K562 (cell line): ENCODE data around the gene NRP2. TPM values are rescaled to one million over a fixed set of nuclear protein-coding genes. Genes with fewer than 3 reads are reported as not detected.

Experiments
- ATAC-seq: fragments of 200-7000 bp; cut with Tn5 transposase; 3 replicates; pipeline ENCODE4 v1.9.1; 2020; ENCODE audit warnings: moderate library complexity
- BruUV-seq: library from RNA; stranded (reverse); fragments of 400-500 nt; replicated peaks from 2 replicates; lab custom pipeline; 2021; lab: Mats Ljungman, UMichigan
- CTCF ChIA-PET: fragments of 300-600 bp; formaldehyde crosslinking; extraction: SDS; loops from one replicate; lab custom pipeline; 2021; ENCODE audit warnings: low intra/inter-chr PET ratio; lab: Yijun Ruan, JAX
- POLR2A ChIA-PET: fragments of 300-600, 350-650 bp; sonication (Branson Sonifier 250); formaldehyde crosslinking; extraction: SDS; loops from one replicate; lab custom pipeline; 2021; ENCODE audit warnings: antibody characterized with exemption, inconsistent platforms; lab: Yijun Ruan, JAX
- DNase-seq, 4 experiments: peaks; one replicate each; pipeline versions ENCODE4 v3.0.0 to v3.0.0-alpha.2; 2011 to 2018; ENCODE audit warnings: low spot score in 3 of 4, mixed read lengths in 3 of 4; ENCODE audit errors: extremely low read depth in 1 of 4
- FAIRE-seq: peaks from 2 replicates; lab custom pipeline; 2011; peaks lifted over from hg19 to GRCh38; lab: Jason Lieb, UNC
- H2AFZ ChIP-seq: 2 replicates; pipeline ENCODE4 v1.6.0; 2011; ENCODE audit warnings: low read depth, low read length, control low read depth, inconsistent platforms
- H3K27ac ChIP-seq: fragments of 200-600 bp; 3 replicates; pipeline ENCODE4 v1.8.0; 2011; ENCODE audit warnings: low read depth, mild to moderate bottlenecking, control low read depth, inconsistent platforms, low read length, moderate library complexity, mixed read lengths; ENCODE audit errors: extremely low read depth
- H3K27me3 ChIP-seq, 2 experiments: fragments of 300-600 bp in 1 of 2; 2 replicates in 1 of 2; 3 replicates in 1 of 2; pipeline versions ENCODE4 v1.6.0 to v1.8.0; 2011; ENCODE audit warnings: inconsistent platforms in 2 of 2, low read length in 2 of 2, mild to moderate bottlenecking in 1 of 2, mixed read lengths in 1 of 2, moderate library complexity in 1 of 2; ENCODE audit not compliant: control insufficient read depth in 2 of 2, insufficient read depth in 2 of 2
- H3K36me3 ChIP-seq: fragments of 300-600 bp; 3 replicates; pipeline ENCODE4 v1.8.0; 2011; ENCODE audit warnings: mild to moderate bottlenecking, low read length, inconsistent platforms; ENCODE audit not compliant: control insufficient read depth, insufficient read depth
- H3K4me1 ChIP-seq, 2 experiments: fragments of 200-600 bp in 1 of 2; replicated peaks in 1 of 2; 2 replicates in 1 of 2; 3 replicates in 1 of 2; pipeline versions ENCODE4 v1.5.1 to v1.8.0; 2011; ENCODE audit warnings: inconsistent platforms in 2 of 2, low read length in 2 of 2, mild to moderate bottlenecking in 1 of 2, mixed read lengths in 1 of 2, moderate library complexity in 1 of 2; ENCODE audit not compliant: control insufficient read depth in 2 of 2, insufficient read depth in 2 of 2
- H3K4me2 ChIP-seq: 2 replicates; pipeline ENCODE4 v1.6.1; 2011; ENCODE audit warnings: low read length, control low read depth, inconsistent platforms, mixed read lengths; ENCODE audit not compliant: insufficient read depth
- H3K4me3 ChIP-seq: fragments of 200-600 bp; sonication (generic), shearing (Covaris generic); 2 replicates; pipeline ENCODE4 v1.5.1; 2016; ENCODE audit warnings: control low read depth, inconsistent platforms
- H3K79me2 ChIP-seq: fragments of 200-600 bp; 3 replicates; pipeline ENCODE4 v1.8.0; 2011; ENCODE audit warnings: low read length, inconsistent platforms; ENCODE audit not compliant: control insufficient read depth, insufficient read depth
- H3K9ac ChIP-seq, 2 experiments: 2 replicates each; pipeline versions ENCODE4 v1.6.0 to v1.6.1; 2011; ENCODE audit warnings: low read depth in 2 of 2, low read length in 2 of 2, control low read depth in 1 of 2, inconsistent platforms in 1 of 2, mild to moderate bottlenecking in 1 of 2, mixed read lengths in 1 of 2; ENCODE audit not compliant: insufficient read depth in 1 of 2
- H3K9me1 ChIP-seq: one replicate; pipeline ENCODE4 v1.6.0; 2011; ENCODE audit warnings: inconsistent platforms, mild to moderate bottlenecking, low read length, moderate library complexity; ENCODE audit not compliant: control insufficient read depth, insufficient read depth
- H3K9me3 ChIP-seq: replicated peaks from 2 replicates; pipeline ENCODE4 v1.5.1; 2011; ENCODE audit warnings: low read depth, low read length, inconsistent platforms; ENCODE audit not compliant: control insufficient read depth, insufficient read depth
- H4K20me1 ChIP-seq: replicated peaks from 2 replicates; pipeline ENCODE4 v1.6.1; 2011; ENCODE audit warnings: low read length, inconsistent platforms, mixed read lengths; ENCODE audit not compliant: control insufficient read depth, insufficient read depth
- ARHGAP35 ChIP-seq: fragments of 450-650 bp; IDR thresholded peaks from 2 replicates; pipeline ENCODE4 v1.6.1; 2018; ENCODE audit not compliant: partially characterized antibody
- CREBBP ChIP-seq: IDR thresholded peaks from one replicate; pipeline ENCODE4 v1.6.1; 2012; ENCODE audit warnings: low read depth, mild to moderate bottlenecking, control low read depth, inconsistent platforms, low read length
- HDGF ChIP-seq: fragments of 450-650 bp; IDR thresholded peaks from 2 replicates; pipeline ENCODE4 v1.6.1; 2016
- HLTF ChIP-seq: fragments of 450-650 bp; IDR thresholded peaks from 2 replicates; pipeline ENCODE4 v1.6.1; 2016
- HMG20A ChIP-seq: fragments of 450-650 bp; formaldehyde crosslinking; conservative IDR thresholded peaks from 2 replicates; pipeline ENCODE4 v1.4.0; 2020; ENCODE audit warnings: mild to moderate bottlenecking, mixed read lengths
- MTF1 ChIP-seq: fragments of 250-450 bp; sonication (Bioruptor Pico); IDR thresholded peaks from 2 replicates; pipeline ENCODE4 v1.9.0; 2021; ENCODE audit warnings: moderate library complexity, mild to moderate bottlenecking, inconsistent platforms, borderline replicate concordance
- POU5F1 ChIP-seq: fragments of 150-350 bp; IDR thresholded peaks from 2 replicates; pipeline ENCODE4 v1.6.1; 2014; ENCODE audit warnings: borderline replicate concordance, low read length, low read depth, mild to moderate bottlenecking; ENCODE audit not compliant: partially characterized antibody
- RBM22 ChIP-seq: fragments of 200-400 bp; formaldehyde crosslinking; IDR thresholded peaks from 2 replicates; pipeline ENCODE4 v1.6.1; 2018; ENCODE audit warnings: low read length, low read depth; ENCODE audit not compliant: poor library complexity, severe bottlenecking
- RFX1 ChIP-seq: fragments of 450-650 bp; IDR thresholded peaks from 2 replicates; pipeline ENCODE4 v1.6.1; 2016; ENCODE audit warnings: mild to moderate bottlenecking, moderate library complexity
- ZBTB5 ChIP-seq: fragments of 450-650 bp; IDR thresholded peaks from 2 replicates; pipeline ENCODE4 v1.6.1; 2017; ENCODE audit warnings: antibody characterized with exemption
- ZNF586 ChIP-seq: fragments of 450-650 bp; formaldehyde crosslinking; conservative IDR thresholded peaks from 2 replicates; pipeline ENCODE4 v1.4.0; 2020; ENCODE audit warnings: mild to moderate bottlenecking, moderate library complexity
- WGBS: fragments of 100-300 bp; shearing (Covaris generic); methylation state at CpG from one replicate; pipeline ENCODE4 v1.1.6; 2016; ENCODE audit warnings: low coverage, mixed read lengths; ENCODE audit not compliant: insufficient coverage; ENCODE audit errors: missing lambda C conversion rate; 5-methylcytosine and 5-hydroxymethylcytosine counted together
- in situ Hi-C: fragments of 300-500 bp; cut with MboI; formaldehyde crosslinking; loops from 4 replicates; pipeline ENCODE4 v1.15.0; 2018; ENCODE audit warnings: inconsistent platforms, mixed read lengths
- intact Hi-C: fragments of 100-400 bp; cut with micrococcal nuclease; formaldehyde crosslinking; loops from 2 replicates; pipeline ENCODE4 v1.14.2; 2022
- polyA plus RNA-seq, 8 experiments: library from polyadenylated mRNA; depleted of rRNA in 4 of 8; stranded (reverse) in 5 of 8; unstranded in 3 of 8; fragments of >200 nt; fragmentation: Nextera tagmentation in 2 of 8; fragmentation: Illumina TruSeq in 1 of 8; extraction: Ambion mirVana in 2 of 8; extraction: Trizol in 1 of 8; gene quantifications; 2 replicates each; pipeline versions ENCODE4 v1.2.1 to v1.2.3, GENCODE V29; 2011 to 2014; ENCODE audit warnings: inconsistent platforms in 1 of 8, missing spikeins in 1 of 8
- total RNA-seq, 7 experiments: library from RNA; depleted of rRNA in 6 of 7; stranded (reverse); fragments of >200 nt in 6 of 7; fragmentation: Illumina TruSeq in 2 of 7; extraction: Trizol in 2 of 7; gene quantifications; 2 replicates each; pipeline versions ENCODE4 v1.2.1 to v1.2.3, GENCODE V29; 2011 to 2021; ENCODE audit warnings: low replicate concordance in 1 of 7
- TF ChIP-seq, protein P1 (sequence below): sonication (generic); formaldehyde crosslinking; IDR thresholded peaks from 2 replicates; pipeline ENCODE4 v1.8.1; 2023; ENCODE audit warnings: missing genetic modification reagents, mild to moderate bottlenecking, borderline replicate concordance
- TF ChIP-seq, protein P2 (sequence below): sonication (generic); formaldehyde crosslinking; IDR thresholded peaks from 2 replicates; pipeline ENCODE4 v1.8.1; 2022; ENCODE audit warnings: missing genetic modification reagents

Gene NRP2
- total and polyA plus RNA-seq, 9 of the 15 experiments (the other 6 are each of a cell fraction or from before 2014, with no cell fraction given) = 0.05 to 0.31 (median 0.15) TPM; not detected in 5

DNA sequence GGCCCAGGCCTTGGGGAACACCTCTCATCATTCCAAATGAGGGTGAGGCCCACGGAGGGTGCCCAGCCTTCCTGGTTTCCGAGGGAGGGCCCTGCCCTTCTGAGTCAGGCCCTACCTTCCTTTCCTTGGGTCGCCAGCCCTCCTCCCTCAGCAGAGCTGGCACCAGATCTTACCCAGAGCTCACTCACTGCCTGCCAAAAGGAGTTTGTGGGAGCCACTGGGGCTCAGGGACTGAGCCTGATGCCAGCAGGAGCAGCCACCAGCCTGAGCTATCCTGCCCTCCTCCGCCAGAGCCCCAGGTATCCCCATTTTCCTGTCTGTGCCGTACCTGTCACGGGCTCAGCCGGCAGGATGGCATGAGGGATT is 64.1 kb downstream of the NRP2 start:
- no peak for TF ChIP-seq HDGF
- TF ChIP-seq, protein P1, sequence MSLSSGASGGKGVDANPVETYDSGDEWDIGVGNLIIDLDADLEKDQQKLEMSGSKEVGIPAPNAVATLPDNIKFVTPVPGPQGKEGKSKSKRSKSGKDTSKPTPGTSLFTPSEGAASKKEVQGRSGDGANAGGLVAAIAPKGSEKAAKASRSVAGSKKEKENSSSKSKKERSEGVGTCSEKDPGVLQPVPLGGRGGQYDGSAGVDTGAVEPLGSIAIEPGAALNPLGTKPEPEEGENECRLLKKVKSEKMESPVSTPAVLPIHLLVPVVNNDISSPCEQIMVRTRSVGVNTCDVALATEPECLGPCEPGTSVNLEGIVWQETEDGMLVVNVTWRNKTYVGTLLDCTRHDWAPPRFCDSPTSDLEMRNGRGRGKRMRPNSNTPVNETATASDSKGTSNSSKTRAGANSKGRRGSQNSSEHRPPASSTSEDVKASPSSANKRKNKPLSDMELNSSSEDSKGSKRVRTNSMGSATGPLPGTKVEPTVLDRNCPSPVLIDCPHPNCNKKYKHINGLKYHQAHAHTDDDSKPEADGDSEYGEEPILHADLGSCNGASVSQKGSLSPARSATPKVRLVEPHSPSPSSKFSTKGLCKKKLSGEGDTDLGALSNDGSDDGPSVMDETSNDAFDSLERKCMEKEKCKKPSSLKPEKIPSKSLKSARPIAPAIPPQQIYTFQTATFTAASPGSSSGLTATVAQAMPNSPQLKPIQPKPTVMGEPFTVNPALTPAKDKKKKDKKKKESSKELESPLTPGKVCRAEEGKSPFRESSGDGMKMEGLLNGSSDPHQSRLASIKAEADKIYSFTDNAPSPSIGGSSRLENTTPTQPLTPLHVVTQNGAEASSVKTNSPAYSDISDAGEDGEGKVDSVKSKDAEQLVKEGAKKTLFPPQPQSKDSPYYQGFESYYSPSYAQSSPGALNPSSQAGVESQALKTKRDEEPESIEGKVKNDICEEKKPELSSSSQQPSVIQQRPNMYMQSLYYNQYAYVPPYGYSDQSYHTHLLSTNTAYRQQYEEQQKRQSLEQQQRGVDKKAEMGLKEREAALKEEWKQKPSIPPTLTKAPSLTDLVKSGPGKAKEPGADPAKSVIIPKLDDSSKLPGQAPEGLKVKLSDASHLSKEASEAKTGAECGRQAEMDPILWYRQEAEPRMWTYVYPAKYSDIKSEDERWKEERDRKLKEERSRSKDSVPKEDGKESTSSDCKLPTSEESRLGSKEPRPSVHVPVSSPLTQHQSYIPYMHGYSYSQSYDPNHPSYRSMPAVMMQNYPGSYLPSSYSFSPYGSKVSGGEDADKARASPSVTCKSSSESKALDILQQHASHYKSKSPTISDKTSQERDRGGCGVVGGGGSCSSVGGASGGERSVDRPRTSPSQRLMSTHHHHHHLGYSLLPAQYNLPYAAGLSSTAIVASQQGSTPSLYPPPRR = no peak
- TF ChIP-seq, protein P2, sequence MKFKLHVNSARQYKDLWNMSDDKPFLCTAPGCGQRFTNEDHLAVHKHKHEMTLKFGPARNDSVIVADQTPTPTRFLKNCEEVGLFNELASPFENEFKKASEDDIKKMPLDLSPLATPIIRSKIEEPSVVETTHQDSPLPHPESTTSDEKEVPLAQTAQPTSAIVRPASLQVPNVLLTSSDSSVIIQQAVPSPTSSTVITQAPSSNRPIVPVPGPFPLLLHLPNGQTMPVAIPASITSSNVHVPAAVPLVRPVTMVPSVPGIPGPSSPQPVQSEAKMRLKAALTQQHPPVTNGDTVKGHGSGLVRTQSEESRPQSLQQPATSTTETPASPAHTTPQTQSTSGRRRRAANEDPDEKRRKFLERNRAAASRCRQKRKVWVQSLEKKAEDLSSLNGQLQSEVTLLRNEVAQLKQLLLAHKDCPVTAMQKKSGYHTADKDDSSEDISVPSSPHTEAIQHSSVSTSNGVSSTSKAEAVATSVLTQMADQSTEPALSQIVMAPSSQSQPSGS (CRISPR knock-in tag) = no peak
- no peak for TF ChIP-seq ARHGAP35
- no peak for TF ChIP-seq ZNF586
- no peak for TF ChIP-seq RBM22
- TF ChIP-seq MTF1 (CRISPR knock-in tag) = no peak
- no peak for TF ChIP-seq POU5F1
- TF ChIP-seq HLTF = no peak
- no peak for TF ChIP-seq ZBTB5
- no peak for TF ChIP-seq RFX1
- TF ChIP-seq HMG20A (CRISPR knock-in tag) = no peak
- no peak for TF ChIP-seq CREBBP
- Histone ChIP-seq H3K4me1 (no peaks in the 10 kb centered on the region), H3K9me3 (no peaks in the 10 kb centered on the region), H3K4me3 (no peak overlapping the region), H3K9me1 (no peaks in the 10 kb centered on the region), H3K4me2 (no peak overlapping the region), H3K27ac (no peak overlapping the region), H2AFZ (no peak overlapping the region), H3K79me2 (no peaks in the 10 kb centered on the region), H4K20me1 (no peaks in the 10 kb centered on the region), H3K27me3 (peaks cover 9 to 51% of the 10 kb centered on the region in 2 experiments), H3K36me3 (no peaks in the 10 kb centered on the region), H3K9ac (no peak overlapping the region)
- POLR2A ChIA-PET = no interaction called here
- DNase-seq (no peak), FAIRE-seq (no peak), ATAC-seq (no peak)
- CTCF ChIA-PET = no interaction called here
- in situ Hi-C loops = no loop called here
- intact Hi-C loops = no loop called here
- 0% methylated on average over 6 of the region's 7 CpGs for WGBS
- no TSS peak for BruUV-seq
